Superior temporal gyrus (tissue), 1 donor: Measurements from ENCODE around the gene MCL1.
"Not testable (repeated sequence)": the region's sequence is repeated elsewhere in the genome, so short reads cannot be mapped to it uniquely, and the experiment has no call there.

Source experiments
- DNase-seq: peaks from one replicate; pipeline ENCODE4 v3.0.0-alpha.2; 2016; ENCODE audit errors: extremely low spot score

Gene MCL1

GRCh38 chr1:150572918-150573647 lies 6.3 kb downstream of the MCL1 start:
- DNase-seq = no peak

DNA sequence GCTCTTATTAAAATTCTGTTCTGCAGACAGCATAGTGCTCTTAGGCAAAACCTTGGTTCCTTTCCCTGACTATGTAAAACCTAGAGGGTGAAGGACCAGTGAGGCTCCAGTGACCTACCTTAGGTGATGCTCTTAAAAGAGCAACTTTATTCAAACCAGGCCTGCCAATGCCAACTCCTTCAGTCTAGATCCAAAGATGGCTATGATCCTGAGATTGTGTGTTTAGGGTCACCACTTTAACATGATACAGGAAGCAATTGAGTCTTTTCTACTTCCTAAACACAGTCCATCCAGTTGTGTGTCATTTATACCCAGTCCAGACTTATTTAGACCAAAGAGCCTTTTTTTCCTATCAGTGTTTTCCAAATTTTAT lies 10.8 kb downstream of the MCL1 start:
- no peak for DNase-seq

GRCh38 chr1:150567717-150568593 lies 11.5 kb downstream of the MCL1 start:
- DNase-seq = peak; percentile 50

GRCh38 chr1:150567341-150567716 lies 12.1 kb downstream of the MCL1 start:
- no peak for DNase-seq

DNA sequence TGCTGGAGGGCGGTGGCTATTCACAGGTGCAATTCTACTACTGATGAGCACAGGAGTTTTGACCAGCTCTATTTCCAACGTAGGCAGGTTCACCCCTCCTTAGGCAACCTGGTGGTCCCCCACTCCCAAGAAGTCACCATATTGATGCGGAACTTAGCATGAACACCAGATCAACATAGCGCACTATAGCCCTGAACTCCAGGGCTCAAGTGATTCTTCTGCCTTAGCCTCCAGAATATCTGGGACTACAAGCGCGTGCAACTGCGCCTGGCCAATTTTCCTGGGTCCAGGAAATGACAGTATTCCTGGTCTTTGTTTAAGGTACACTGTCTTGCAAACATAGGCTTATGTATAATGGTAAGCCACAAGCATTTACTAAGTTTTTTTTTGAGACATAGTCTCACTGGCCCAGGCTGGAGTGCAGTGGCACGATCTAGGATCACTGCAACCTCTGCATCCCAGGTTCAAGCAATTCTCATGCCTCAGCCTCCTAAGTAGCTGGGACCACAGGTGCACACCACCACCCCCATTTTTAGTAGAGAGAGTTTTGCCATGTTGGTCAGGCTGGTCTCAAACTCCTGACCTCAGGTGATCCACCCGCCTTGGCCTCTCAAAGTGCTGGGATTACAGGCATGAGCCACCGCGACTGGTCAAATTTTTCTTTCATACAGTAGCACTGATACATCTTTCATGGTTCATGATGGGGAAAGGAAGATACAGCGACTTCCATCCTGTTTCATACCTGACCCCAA lies 12.6 kb downstream of the MCL1 start:
- DNase-seq = no peak

DNA sequence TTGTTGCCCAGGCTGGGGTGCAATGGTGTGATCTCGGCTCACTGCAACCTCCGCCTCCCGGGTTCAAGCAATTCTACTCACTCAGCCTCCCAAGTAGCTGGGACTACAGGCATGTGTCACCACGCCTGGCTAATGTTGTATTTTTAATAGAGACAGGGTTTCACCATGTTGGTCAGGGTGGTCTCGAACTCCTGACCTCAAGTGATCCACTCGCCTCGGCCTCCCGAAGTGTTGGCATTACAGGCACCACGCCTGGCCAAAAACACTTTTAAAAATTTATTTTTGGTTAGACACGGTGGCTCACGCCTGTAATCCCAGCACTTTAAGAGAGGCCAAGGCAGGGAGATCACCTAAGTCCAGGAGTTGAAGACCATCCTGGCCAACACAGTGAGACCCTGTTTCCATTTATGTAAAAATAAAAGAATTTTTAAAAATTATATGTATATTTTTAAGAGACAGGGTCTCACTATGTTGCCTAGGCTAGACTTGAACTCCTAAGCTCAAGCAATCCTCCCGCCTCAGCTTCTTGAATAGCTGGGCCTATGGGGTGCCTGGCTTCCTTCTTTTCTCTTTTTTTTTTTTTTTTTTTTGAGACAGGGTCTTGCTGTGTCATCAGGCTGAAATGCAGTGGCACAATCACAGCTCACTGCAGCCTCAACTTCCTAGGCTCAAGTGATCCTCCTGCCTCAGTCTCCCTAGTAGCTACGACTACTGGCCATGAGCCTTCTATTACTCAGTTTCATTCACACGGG lies 14.0 kb downstream of the MCL1 start:
- not testable (repeated sequence) for DNase-seq

DNA sequence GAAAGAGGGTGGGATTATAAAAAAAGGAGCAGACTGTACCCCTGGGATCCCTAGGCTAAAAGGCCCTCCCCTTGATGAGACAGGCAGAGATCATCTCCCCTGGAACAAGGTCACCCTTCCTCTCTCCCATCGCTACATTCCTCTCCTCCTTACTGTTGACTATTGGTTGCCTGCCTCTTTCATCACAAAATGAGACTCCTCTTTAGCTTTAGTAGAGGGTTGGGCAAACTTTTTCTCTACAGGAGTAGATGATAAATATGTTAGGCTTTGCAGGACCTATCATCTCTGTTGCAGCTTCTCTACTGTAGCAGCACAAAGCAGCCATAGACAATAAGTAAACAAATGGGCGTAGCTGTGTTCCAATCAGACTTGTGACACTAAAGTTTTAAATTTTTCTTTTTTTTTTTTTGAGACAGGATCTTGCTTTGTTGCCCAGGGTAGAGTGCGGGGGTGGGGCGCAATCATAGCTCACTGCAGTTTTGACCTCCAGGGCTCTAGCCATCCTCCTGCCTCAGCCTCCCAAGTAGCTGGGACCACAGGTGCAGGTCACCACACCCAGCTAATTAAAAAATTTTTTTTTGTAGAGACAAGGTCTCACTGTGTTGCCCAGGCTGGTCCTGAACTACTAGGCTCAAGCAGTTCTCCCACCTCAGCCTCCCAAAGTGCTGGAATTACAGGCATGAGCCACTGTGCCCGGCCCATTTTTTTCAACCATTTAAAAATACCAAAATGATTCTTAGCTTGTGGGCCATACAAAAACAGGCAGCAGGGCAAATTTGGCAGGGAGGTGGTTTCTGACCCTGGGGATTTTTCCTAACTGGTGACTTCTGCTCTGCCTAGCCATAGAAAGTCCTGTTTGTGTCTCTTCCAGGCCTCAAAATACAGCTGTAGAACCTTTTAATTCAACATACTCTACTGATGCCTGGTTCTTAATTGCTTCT lies 15.1 kb downstream of the MCL1 start:
- DNase-seq = no peak

- no peak for DNase-seq
Observed at GRCh38 chr1:150563340-150564038, 15.9 kb downstream of the MCL1 start.

DNA sequence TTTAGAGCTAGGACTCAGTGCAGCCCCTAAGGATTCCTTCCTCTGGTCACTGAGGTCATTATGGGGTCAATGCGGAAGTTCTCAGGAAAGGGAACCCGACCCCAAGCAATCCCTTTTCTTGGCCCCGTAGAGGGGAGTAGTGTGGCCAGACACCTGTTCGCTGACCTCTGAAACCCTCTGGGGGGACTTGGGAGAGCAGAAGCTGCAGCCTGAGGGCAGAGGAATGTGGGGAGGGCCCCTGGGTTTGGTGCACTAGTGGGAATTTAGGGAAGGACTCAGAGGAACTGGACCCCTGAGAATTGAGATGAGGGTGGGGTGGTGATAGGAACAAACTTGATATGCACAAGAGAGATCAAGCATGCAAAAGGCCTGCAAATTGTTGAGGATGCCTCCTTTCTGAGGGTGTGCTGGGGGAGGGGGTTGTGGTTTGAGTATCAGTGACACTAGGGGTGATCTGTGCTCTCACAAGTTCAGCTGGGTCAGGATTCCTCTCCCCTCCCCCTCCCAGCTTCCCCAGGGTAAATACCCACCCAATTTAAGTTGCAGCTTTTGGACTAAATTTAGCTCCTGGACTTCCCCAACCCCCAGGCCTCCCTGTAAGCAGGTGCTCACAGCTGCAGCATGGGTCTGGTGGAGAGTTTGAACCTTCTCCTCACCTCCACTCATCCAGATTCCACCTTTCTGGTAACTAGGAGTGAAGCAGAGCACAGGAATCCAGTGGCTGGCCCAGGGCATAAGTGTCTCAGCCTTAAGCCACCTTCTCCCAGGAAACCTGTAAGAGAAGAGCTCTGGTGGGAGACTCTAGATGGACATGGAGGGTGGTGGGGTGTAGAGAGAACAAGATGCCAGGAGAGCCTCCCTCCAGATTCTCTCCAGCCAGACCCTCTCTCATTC lies 16.7 kb downstream of the MCL1 start:
- DNase-seq = no peak

GRCh38 chr1:150561974-150562445 lies 17.4 kb downstream of the MCL1 start:
- DNase-seq = no peak

DNA sequence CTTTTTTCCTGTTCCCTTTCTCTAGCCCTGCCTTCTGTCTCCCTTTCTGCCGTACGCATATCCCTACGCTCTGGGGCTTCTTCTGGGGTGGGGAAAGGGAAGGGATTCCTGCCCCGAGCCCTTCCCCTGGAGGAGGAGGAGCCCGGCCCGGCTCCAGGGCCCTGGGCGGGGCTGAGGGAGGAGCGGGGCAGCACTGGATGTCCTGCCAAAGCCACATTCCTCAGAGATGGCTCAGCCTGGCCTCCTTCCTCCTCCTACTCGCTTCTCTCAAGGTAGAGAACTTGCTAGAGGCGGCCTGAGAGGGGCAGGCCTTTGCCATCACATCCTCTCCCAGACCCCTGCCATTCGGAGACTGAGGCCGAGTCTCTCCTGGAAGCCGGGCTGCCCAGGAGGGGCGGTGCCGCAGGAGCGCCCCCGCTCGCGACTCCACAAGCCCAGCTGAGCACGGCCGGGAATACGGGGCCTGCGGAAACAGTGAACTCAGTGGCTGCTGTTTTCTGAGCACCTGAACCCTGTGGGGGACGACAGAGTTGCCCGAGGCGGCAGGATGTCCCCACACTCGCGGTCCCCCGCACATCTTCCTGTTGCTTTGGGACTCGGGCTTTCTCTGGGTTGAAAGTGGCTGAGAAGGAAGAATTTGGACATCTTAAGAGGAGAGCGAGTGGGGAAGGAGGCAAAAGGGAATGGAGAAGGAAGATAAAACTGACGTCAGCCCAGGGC lies 18.0 kb downstream of the MCL1 start:
- peak; percentile 74 for DNase-seq

- DNase-seq = peak; percentile 77
Observed at GRCh38 chr1:150560576-150561253, 18.7 kb downstream of the MCL1 start.

DNA sequence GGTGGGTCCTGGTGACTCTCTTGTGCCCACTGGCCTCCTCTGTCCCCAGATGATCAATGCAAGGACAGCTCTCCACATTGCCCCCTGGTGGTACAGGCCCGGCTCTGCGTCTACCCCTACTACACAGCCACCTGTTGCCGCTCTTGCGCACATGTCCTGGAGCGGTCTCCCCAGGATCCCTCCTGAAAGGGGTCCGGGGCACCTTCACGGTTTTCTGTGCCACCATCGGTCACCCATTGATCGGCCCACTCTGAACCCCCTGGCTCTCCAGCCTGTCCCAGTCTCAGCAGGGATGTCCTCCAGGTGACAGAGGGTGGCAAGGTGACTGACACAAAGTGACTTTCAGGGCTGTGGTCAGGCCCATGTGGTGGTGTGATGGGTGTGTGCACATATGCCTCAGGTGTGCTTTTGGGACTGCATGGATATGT lies 19.4 kb downstream of the MCL1 start:
- DNase-seq = peak; percentile 76

GRCh38 chr1:150559656-150560010 lies 19.8 kb downstream of the MCL1 start:
- no peak for DNase-seq

- no peak for DNase-seq
Observed at GRCh38 chr1:150558761-150559655, 20.4 kb downstream of the MCL1 start.

GRCh38 chr1:150558303-150558704 lies 21.1 kb downstream of the MCL1 start:
- no peak for DNase-seq

- DNase-seq = no peak
Observed at GRCh38 chr1:150557813-150558212, 21.6 kb downstream of the MCL1 start.
